HG02610 (cell line): ENCODE measurements around the gene HJV.

Experiments
- ATAC-seq: cut with Tn5 transposase; IDR thresholded peaks from one replicate; pipeline ENCODE4 v1.9.1; 2021; ENCODE audit warnings: mild to moderate bottlenecking, moderate library complexity; ENCODE audit not compliant: unreplicated experiment

The HJV gene

GRCh38 chr1:145978854-145979745, 42.4 kb downstream of the HJV start:
- ATAC-seq: peak; percentile 89

GRCh38 chr1:145978471-145978853, 43.1 kb downstream of the HJV start:
- ATAC-seq: no peak

- ATAC-seq: no peak
Measured at GRCh38 chr1:145977486-145978470, 43.8 kb downstream of the HJV start.

GRCh38 chr1:145977016-145977415, 44.5 kb downstream of the HJV start:
- ATAC-seq: no peak

GRCh38 chr1:145975216-145975615, 46.3 kb downstream of the HJV start:
- ATAC-seq: no peak

GRCh38 chr1:145974721-145975120, 46.8 kb downstream of the HJV start:
- ATAC-seq: no peak

GRCh38 chr1:145972580-145972979, 49.0 kb downstream of the HJV start:
- ATAC-seq: no peak
